ENCODE results near the gene TOMM6. TPM values are rescaled to one million over a fixed set of nuclear protein-coding genes. Genes with fewer than 3 reads are reported as not detected.
"Not testable (repeated sequence)": the region's sequence is repeated elsewhere in the genome, so short reads cannot be mapped to it uniquely, and the experiment has no call there.

Gene TOMM6
- total and polyA plus RNA-seq, 3 donors from 2014 or later: 168 to 233 (median 172) TPM

- 75 to 96% methylated on average over 1 to 2 of the region's 2 CpGs for WGBS, 2 donors
- intact Hi-C loops (cut with DNase I; ENCODE audit: low total_unique reads): no loop called here
- no peaks in the 10 kb centered on the region for H3K36me3 ChIP-seq (ENCODE audit: low read depth, missing control alignments)
- DNase-seq: no peak
- no peaks in the 10 kb centered on the region for H3K9me3 ChIP-seq
- H3K4me3 ChIP-seq: no peak overlapping the region
- no peak for TF ChIP-seq POLR2A (IDR thresholded peaks at IDR 0.05)
- TF ChIP-seq CTCF (IDR thresholded peaks at IDR 0.05): no peak
- H3K4me1 ChIP-seq: no peaks in the 10 kb centered on the region
- no peak overlapping the region for H3K27ac ChIP-seq
- no peaks in the 10 kb centered on the region for H3K27me3 ChIP-seq
Measured at GRCh38 chr6:41759905-41760579, 27.5 kb upstream of the TOMM6 start.

- no peaks in the 10 kb centered on the region for H3K9me3 ChIP-seq
- peaks cover 4% of the 10 kb centered on the region for H3K4me1 ChIP-seq
- no peaks in the 10 kb centered on the region for H3K27me3 ChIP-seq
- WGBS, 2 donors: 33 to 59% methylated on average over 2 of the region's 2 CpGs
- H3K4me3 ChIP-seq: no peak overlapping the region
- no peaks in the 10 kb centered on the region for H3K36me3 ChIP-seq (ENCODE audit: low read depth, missing control alignments)
- TF ChIP-seq CTCF (IDR thresholded peaks at IDR 0.05): no peak
- TF ChIP-seq POLR2A (IDR thresholded peaks at IDR 0.05): no peak
- H3K27ac ChIP-seq: no peak overlapping the region
- DNase-seq: no peak
- intact Hi-C loops (cut with DNase I; ENCODE audit: low total_unique reads): no loop called here
Measured at GRCh38 chr6:41763470-41763869, 24.0 kb upstream of the TOMM6 start.

- H3K27me3 ChIP-seq; H3K27ac ChIP-seq; H3K36me3 ChIP-seq (ENCODE audit: low read depth, missing control alignments); H3K4me3 ChIP-seq; H3K9me3 ChIP-seq; DNase-seq; H3K4me1 ChIP-seq; intact Hi-C loops (cut with DNase I; ENCODE audit: low total_unique reads): not testable (repeated sequence)
- 91 to 97% methylated on average over 4 of the region's 4 CpGs for WGBS, 2 donors
Measured at GRCh38 chr6:41766043-41766664, 21.3 kb upstream of the TOMM6 start.

GRCh38 chr6:41767112-41767833 lies 20.2 kb upstream of the TOMM6 start:
- Histone ChIP-seq H3K4me3 (no peak overlapping the region), H3K36me3 (ENCODE audit: low read depth, missing control alignments) (no peaks in the 10 kb centered on the region), H3K27ac (no peak overlapping the region), H3K27me3 (no peaks in the 10 kb centered on the region), H3K4me1 (peaks cover 4% of the 10 kb centered on the region), H3K9me3 (no peaks in the 10 kb centered on the region)
- no peak for TF ChIP-seq POLR2A (IDR thresholded peaks at IDR 0.05)
- no peak for TF ChIP-seq CTCF (IDR thresholded peaks at IDR 0.05)
- peak; percentile 57 for DNase-seq
- 58 to 68% methylated on average over 8 to 12 of the region's 12 CpGs for WGBS, 2 donors
- intact Hi-C loops (cut with DNase I; ENCODE audit: low total_unique reads): no loop called here

- Histone ChIP-seq H3K27me3 (no peaks in the 10 kb centered on the region), H3K27ac (no peak overlapping the region), H3K4me3 (no peak overlapping the region), H3K36me3 (ENCODE audit: low read depth, missing control alignments) (no peaks in the 10 kb centered on the region), H3K9me3 (no peaks in the 10 kb centered on the region), H3K4me1 (peaks cover 4% of the 10 kb centered on the region)
- 79 to 86% methylated on average over 6 to 10 of the region's 10 CpGs for WGBS, 2 donors
- intact Hi-C loops (cut with DNase I; ENCODE audit: low total_unique reads): no loop called here
- DNase-seq: no peak
- TF ChIP-seq CTCF (IDR thresholded peaks at IDR 0.05) (no peak), POLR2A (IDR thresholded peaks at IDR 0.05) (no peak)
Measured at GRCh38 chr6:41768545-41769308, 18.8 kb upstream of the TOMM6 start.

Data from testis (tissue), 3 donors.